GM19463 (cell line): ENCODE measurements around the gene ARL10.
A peak's percentile ranks its signal among the peaks of the same experiment; 100 is the strongest.
"Not testable (repeated sequence)": the region's sequence is repeated elsewhere in the genome, so short reads cannot be mapped to it uniquely, and the experiment has no call there.

ENCODE experiments used
- ATAC-seq: cut with Tn5 transposase; IDR thresholded peaks from one replicate; pipeline ENCODE4 v1.9.1; 2021; ENCODE audit warnings: mild to moderate bottlenecking, moderate library complexity; ENCODE audit not compliant: unreplicated experiment

Gene ARL10

GRCh38 chr5:176388444-176389134, 23.3 kb downstream of the ARL10 start, which contains the start of the genes HIGD2A and NOP16:
Gene HIGD2A (plus strand): TSS chr5:176388751. CDS start chr5:176388820, 69 bp downstream.
Gene NOP16 (minus strand): TSS chr5:176388598. CDS start chr5:176388539, 59 bp downstream.
- peak; percentile 84 for ATAC-seq

DNA sequence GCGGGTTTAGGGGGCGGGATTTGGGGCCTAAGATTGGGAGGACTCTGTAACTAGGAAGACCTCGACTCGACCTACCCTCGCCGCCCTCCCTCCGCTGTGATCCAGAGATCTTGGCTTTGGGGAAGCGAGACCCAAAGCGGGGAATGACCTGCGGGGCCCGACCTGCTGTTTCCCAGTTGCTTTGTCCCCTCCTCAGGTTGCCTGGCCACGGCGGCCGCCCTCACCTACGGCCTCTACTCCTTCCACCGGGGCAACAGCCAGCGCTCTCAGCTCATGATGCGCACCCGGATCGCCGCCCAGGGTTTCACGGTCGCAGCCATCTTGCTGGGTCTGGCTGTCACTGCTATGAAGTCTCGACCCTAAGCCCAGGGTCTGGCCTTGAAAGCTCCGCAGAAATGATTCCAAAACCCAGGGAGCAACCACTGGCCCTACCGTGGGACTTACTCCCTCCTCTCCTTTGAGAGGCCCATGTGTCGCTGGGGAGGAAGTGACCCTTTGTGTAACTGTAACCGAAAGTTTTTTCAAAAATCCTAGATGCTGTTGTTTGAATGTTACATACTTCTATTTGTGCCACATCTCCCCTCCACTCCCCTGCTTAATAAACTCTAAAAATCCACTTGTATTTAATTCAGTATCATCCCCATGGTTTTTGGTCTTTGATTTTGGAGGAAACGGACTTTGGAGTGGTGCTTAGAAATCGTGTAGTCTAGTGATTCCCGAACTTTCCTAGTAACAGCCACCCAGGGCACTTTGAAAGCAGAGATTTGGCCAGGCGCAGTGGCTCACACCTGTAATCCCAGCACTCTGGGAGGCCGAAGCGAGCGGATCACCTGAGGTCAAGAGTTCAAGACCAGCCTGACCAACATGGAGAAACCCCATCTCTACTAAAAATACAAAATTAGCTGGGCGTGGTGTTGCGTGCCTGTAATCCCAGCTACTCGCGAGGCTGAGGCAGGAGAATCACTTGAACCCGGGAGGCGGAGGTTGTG, 24.1 kb downstream of the ARL10 start:
- peak; percentile 28 for ATAC-seq

GRCh38 chr5:176391479-176391878, 26.2 kb downstream of the ARL10 start:
- no peak for ATAC-seq

DNA sequence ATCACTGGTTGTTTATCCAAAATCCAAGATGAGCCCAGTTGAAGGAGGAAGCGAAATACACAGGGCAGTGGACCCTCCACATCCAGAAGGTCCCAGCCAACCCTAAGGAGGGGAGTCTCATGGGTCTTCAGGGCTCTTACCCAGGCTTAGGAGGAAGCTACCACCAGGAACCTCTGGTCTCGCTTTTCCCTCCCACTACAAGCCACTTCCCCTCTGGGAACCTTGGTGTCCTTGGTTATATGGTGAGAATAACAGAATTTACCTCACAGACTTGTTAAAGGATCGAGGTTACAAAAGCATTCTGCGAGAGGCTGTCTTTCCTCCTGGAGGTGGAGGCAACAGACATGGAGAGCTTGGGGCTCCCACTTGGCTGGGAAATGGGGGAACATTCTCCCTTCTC, 26.7 kb downstream of the ARL10 start:
- ATAC-seq, result no peak

- no peak for ATAC-seq
Observed at GRCh38 chr5:176392526-176392925, 27.2 kb downstream of the ARL10 start.

- ATAC-seq, result no peak
Observed at GRCh38 chr5:176394096-176394495, 28.8 kb downstream of the ARL10 start.

DNA sequence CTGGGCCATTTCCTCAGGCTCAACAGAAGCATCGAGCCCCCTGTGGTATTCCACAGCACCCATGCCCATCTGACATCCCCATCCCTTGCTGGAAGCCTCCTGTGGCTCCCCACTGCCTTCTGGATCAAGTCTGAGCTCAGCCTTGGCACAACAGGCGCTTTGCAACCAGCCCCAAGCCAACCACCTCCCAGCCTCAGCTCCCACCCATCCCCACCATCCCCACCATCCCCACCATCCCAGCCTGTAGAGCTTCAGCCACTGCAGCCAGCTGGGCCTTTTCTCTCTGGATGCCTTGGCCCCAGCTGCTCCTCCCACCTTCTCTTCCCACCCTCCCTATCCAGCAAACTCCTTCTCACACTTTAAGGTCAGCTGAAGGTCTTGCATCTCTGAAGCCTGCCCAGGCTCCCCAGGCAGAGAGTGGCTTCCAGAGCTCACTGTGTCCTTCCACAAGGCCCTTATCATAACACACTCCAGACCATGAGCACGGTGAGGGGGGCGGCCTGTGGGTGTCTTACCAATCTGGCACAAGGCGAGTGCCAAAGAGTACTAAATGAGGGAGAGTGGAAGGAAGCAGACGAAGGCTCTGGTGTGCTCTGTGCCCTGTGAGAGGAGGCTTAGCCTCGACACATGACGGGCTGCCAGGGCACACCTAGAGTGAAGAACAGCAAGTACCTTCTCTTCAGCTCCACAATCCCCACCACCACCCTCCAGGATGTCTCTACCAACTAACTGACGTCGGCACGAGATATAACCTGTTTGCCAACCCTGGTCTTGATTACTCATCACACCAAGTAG, 29.8 kb downstream of the ARL10 start:
- no peak for ATAC-seq

- no peak for ATAC-seq
Observed at GRCh38 chr5:176396330-176396729, 31.0 kb downstream of the ARL10 start.

GRCh38 chr5:176397736-176398420, 32.6 kb downstream of the ARL10 start:
- no peak for ATAC-seq

GRCh38 chr5:176400382-176401156, 35.3 kb downstream of the ARL10 start:
- ATAC-seq, result no peak

- no peak for ATAC-seq
Observed at GRCh38 chr5:176401281-176402205, 36.3 kb downstream of the ARL10 start.

DNA sequence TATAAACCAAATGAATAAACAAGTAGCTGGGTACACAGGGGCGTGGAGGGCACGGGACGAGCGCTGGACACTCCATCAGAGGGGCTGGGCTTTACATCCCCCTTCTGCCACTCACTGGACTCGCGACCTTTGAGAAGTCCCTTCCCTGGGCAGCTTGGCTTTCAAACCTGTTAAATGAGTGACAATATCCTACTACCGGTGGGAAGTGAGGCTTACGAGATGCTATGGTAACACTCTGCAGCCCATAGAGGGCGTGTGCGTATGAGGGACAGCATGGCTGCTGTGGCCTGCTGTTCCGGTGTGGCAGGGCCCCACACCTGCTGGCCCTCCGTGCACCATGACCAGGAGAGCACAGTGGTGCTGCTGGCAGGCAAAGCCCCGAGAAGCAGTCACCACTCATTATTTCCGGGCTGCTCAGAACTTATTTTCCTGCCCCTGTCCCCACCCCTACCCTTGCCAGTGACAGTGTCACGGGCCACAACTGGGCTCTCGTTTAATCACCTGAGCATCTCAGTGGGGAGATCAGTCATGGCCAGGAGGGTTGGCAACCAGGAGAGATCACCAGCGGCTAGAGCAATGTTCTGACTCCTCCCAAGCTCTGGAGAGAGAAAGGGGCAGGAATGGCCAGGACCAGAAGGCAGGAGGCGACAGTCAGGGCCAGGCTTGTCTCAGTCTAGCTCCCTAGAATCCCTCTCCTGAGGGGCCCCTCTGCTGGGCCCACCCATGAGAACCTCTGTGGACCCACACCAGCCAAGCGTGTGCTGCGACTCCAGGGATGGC, 40.6 kb downstream of the ARL10 start:
- ATAC-seq, result no peak

DNA sequence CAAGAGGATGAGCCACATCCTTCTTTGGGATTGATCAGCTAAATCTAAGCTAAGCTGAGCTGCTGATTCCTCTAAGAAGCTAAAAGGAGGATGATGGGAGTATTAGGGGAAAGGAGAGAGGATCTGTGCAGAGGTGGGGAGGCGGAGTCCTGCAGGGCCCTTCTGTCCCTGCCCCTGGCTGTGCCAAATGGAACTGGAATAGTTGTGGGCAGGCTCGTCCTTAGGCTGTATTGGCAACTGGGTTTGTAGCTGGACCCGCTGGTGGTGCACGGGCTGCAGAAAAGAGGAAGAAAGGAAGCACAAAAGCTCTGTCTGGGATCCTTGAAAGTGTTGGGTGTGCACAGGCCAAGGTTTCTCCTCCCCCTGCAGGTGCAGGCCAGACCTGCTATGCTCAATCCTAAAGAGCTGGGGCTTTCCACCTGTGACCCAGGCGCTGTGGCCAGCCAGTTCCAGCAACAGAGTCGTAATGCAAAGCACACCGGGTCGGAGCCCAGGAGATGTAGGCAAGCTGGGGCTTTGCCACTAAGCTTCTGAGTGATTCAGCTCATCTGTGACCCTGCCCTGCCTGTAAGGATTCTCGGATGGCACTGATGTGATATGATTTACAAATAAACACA, 41.3 kb downstream of the ARL10 start:
- no peak for ATAC-seq

- no peak for ATAC-seq
Observed at GRCh38 chr5:176407456-176408251, 42.4 kb downstream of the ARL10 start.

- ATAC-seq, result not testable (repeated sequence)
Observed at GRCh38 chr5:176408252-176408573, 42.9 kb downstream of the ARL10 start.

GRCh38 chr5:176408590-176408989, 43.3 kb downstream of the ARL10 start:
- no peak for ATAC-seq

- no peak for ATAC-seq
Observed at GRCh38 chr5:176409765-176410164, 44.5 kb downstream of the ARL10 start.
